Medulla oblongata (tissue), 1 donor: ENCODE data around the gene PTGER3.

Source experiments
- DNase-seq: peaks from one replicate; pipeline ENCODE4 v3.0.0-alpha.2; 2015; ENCODE audit errors: extremely low spot score

The PTGER3 gene

GRCh38 chr1:71047635-71048607, at the start of gene PTGER3:
Gene PTGER3 (minus strand): TSS chr1:71047816. CDS start chr1:71047577, 239 bp downstream.
- no peak for DNase-seq

GRCh38 chr1:71094913-71095312, 47.3 kb upstream of the PTGER3 start:
- no peak for DNase-seq

- DNase-seq = no peak
Measured at GRCh38 chr1:71093938-71094337, 46.3 kb upstream of the PTGER3 start.

GRCh38 chr1:71089536-71090270, 42.1 kb upstream of the PTGER3 start:
- DNase-seq = no peak

- DNase-seq = no peak
Measured at GRCh38 chr1:71088645-71089287, 41.1 kb upstream of the PTGER3 start.

- no peak for DNase-seq
Measured at GRCh38 chr1:71087713-71088112, 40.1 kb upstream of the PTGER3 start.

- DNase-seq = no peak
Measured at GRCh38 chr1:71087060-71087459, 39.4 kb upstream of the PTGER3 start.

- DNase-seq = no peak
Measured at GRCh38 chr1:71086331-71086730, 38.7 kb upstream of the PTGER3 start.

GRCh38 chr1:71083271-71083670, 35.7 kb upstream of the PTGER3 start:
- DNase-seq = peak; percentile 83

- DNase-seq = peak; percentile 6
Measured at GRCh38 chr1:71081697-71082080, 34.1 kb upstream of the PTGER3 start.

- DNase-seq = peak; percentile 95
Measured at GRCh38 chr1:71080739-71081696, 33.4 kb upstream of the PTGER3 start, which contains the start of gene ZRANB2. Gene ZRANB2 (minus strand): TSS chr1:71081035. CDS start chr1:71080995, 40 bp downstream.

- DNase-seq = peak; percentile 32
Measured at GRCh38 chr1:71080230-71080738, 32.7 kb upstream of the PTGER3 start.

- no peak for DNase-seq
Measured at GRCh38 chr1:71074681-71075080, 27.1 kb upstream of the PTGER3 start.

GRCh38 chr1:71072273-71072672, 24.7 kb upstream of the PTGER3 start:
- no peak for DNase-seq

- no peak for DNase-seq
Measured at GRCh38 chr1:71071720-71072119, 24.1 kb upstream of the PTGER3 start.

GRCh38 chr1:71068325-71069240, 21.0 kb upstream of the PTGER3 start:
- DNase-seq = no peak

- no peak for DNase-seq
Measured at GRCh38 chr1:71054791-71055190, 7.2 kb upstream of the PTGER3 start.

- DNase-seq = no peak
Measured at GRCh38 chr1:71054281-71054731, 6.7 kb upstream of the PTGER3 start.

GRCh38 chr1:71053758-71054157, 6.1 kb upstream of the PTGER3 start:
- no peak for DNase-seq

GRCh38 chr1:71053146-71053545, 5.5 kb upstream of the PTGER3 start:
- no peak for DNase-seq
